HG03460 (cell line): ENCODE measurements around the gene SLC25A21.

ENCODE experiments used
- ATAC-seq: cut with Tn5 transposase; IDR thresholded peaks from one replicate; pipeline ENCODE4 v1.9.1; 2021; ENCODE audit not compliant: unreplicated experiment

SLC25A21 gene

DNA sequence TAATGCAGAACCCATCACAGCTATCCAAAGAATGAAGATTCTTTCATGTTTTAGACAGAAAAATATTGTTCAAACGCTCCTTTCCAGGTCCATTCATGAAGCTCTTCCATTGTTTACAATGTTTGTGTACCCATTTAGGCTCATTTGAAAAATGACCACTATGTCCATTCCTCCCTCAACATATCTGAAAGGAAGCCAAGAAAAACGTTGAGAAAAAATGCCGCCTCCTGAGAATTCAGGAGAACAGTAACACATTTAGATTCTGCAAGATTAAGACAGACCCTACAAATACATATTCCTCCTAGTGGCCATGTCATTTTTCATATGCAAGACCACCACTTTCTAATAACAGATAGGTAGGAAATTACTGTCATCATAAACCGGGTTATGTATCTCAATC, 124.4 kb downstream of the SLC25A21 start:
- ATAC-seq = no peak

DNA sequence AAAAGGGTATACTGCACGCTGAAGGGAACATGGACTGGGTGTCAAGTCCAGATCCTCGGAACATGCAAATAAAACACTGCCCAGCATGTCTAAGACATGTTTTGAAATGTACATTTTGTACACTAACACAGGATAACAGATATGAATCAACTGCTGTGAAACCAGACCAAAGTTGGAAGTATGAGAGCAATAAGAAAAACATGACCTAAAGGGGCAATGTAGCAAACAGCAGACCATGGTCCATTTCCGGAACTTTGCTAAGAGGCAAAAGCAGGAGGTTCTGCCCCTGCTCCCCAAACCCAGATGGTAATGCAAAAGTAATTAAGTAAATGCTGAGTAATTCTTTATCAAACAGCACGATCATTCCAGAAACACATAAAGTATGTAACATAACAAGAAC, 125.2 kb downstream of the SLC25A21 start:
- no peak for ATAC-seq

DNA sequence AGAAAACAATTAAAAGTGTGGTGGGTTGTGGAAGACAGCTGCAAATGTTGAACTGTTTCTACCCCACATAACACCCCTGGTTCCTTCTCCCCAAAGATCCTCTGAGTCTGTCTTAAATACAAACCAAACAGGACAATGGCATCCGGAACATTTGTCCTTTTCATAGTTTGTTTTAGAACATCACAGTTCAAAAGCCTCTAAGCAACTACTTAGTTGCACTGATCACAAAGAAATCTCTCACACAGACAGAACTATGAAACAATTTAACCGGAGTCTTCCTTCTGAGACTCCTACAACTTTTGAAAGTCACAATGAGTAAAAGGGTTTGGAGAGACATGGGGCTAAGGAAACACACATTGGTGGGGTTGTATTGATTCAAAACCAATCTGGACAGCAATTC, 125.6 kb downstream of the SLC25A21 start:
- no peak for ATAC-seq

DNA sequence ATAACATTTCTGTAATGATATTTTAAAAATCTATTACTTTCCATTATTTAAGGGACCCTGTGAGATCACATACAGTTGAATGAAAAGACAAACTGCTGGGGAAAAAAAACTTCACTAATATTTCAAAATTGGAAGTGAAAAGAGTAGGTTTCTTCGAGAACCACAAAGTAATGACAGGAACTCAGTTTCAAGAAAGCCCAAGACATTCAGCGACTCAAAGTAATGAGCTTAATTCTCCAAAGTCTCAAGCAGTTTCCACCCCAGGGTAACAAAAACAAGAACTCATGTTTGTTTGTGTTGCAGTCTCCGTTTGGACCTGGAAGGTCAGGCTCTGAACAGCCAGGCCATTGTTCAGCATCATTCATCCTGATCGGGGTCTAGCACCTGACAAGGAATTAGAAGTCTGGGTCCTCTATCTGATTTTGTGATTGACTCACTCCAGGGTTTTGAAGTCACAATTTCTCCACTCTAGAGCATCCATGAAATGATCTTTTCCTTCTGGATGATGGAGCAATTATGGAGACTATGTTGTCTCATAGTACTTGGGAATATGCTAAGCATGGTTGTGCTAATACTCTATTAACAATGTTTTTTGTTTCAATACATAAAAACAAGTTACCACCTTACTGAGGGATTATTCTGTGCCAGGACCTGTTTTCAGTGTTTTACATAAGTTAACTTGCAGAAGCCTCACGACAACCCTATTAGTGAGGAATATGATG, 126.9 kb downstream of the SLC25A21 start:
- no peak for ATAC-seq

DNA sequence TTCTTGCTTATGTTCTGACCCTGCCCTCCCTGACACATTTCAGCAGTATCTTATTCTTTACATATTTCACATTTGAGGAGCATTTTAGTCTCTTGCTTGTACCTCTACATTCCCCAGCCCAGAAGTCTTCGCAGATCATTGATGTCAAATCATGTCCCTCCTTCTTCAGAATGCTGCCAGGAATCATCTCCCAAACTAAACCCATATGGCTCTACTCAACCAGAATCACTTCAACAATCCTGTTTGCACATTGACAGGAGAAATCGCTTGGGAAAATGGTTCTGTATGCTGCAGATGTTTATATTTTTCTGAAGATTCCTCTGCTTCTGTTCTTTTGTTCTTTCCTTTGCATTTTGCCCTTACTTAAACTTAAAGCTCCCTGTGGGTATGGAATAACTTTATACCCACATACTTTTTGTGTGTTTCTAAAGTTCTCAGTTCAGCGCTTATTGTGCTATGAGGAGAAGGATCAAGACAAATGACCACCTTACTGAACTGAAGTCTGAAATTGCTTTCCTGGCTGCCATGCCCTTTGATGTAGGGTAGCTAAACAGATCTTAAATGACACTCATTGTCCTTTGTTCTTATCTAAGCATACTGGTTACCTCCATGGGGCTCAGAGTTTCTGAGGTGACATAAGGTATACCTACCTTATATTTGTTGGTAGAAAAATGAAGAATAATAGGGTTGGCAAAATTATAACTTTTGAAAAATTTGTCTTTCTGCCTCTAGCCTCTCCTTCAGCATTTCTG, 134.6 kb downstream of the SLC25A21 start:
- no peak for ATAC-seq

DNA sequence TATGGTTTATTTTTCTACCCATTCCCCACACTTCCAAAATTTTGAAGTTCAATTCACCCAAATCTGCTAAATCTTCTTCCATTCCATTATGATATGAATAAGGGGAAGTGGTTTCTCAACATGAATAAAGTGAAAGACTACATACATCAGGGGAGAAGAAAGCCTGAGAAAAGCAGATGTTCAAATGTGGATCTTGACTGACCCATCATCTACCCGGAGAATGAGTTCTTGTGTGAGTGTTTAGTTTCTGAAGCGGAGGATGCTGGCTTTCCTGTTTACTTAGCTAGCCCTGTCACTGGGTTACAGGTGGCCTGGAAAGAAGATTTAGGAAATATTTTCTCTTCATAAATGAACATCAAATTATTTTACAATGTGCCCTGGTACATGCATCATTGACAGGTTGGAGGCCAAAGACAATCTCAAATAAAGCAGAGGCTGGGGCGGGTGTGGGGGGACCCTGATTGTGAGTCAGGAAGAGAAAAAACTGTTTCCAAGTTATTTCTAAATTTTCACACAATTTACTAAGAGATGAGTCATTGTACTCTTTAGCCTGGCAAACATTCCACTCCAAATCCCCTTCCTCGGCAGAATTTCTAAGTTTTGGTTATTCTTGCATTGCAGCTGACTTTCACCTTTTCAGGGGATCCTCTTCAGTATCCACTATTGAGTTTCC, 135.6 kb downstream of the SLC25A21 start:
- ATAC-seq = no peak

DNA sequence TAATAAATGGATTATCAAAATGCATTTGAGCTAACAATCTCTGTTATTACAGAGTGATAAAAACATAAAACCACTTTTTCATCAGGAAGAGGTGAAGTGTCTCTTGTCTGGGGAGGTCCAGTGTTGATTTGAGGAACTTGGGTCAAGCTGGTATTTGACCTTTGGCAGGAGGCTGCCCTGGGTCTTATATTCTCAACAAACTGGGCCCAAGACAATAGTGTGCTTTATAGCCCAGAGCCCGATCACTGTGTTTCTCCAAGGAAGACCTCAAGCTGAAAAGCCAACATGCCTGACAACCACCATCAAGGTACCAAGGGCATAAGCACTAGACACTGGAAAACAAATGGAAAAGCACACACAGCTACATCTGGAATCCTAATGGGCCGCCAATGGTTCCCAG, 137.0 kb downstream of the SLC25A21 start:
- no peak for ATAC-seq

DNA sequence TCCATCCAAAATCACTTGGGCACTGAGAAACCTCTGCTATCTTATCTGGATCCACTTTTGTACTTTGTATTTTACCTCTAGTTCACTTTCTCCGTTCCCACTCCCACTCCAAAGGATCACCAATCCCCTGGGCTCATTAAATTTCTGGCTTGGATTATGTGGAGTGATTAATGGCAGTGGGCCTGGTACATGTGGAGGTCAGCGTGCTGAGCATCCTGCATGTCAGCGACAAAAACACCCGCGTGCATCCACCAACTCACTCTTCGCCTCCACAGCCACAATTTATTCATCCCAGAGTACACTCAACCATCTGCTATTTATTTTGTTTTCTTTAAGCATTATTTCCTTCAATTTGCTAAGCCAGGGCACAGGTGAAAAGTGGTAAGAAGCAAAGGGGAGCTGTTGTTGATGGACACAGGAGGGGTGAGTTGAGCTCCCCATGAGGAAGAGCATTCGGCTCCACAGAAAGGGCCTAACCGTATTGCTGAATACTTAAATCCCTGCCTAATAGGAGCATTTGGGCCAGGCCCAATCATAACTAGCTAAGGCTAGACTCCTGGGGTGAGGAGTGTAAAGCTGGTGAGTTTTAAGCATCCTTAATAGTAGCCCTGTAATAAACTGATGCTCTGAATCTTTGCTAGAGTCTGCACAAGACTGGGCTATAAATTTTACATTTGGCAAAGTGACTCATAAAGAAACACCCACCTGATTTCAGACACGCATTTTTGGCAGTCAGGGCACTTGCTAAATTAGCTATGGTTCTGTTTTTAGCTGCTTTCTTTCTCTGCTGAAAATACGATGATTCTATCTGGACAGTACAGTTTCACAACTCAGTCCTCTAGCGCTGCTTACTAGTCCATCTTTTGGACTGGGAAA, 137.8 kb downstream of the SLC25A21 start:
- ATAC-seq = no peak

DNA sequence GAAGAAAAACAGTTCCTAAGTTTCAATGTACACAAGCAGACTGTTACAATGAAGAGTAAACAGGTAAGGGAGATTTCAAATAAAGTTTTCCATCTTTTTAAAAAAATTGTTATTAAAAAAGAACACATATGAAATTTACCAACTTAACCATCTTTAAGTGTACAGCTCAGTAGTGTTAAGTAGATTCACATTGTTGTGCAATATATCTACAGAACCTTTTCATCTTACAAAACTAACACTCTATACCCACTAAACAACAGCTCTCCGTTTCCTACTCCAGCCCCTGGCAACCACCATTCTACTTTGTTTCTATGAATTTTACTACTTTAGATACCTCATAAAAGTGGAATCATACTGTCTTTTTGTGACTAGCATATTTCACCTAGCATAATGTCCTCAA, 139.5 kb downstream of the SLC25A21 start:
- no peak for ATAC-seq

DNA sequence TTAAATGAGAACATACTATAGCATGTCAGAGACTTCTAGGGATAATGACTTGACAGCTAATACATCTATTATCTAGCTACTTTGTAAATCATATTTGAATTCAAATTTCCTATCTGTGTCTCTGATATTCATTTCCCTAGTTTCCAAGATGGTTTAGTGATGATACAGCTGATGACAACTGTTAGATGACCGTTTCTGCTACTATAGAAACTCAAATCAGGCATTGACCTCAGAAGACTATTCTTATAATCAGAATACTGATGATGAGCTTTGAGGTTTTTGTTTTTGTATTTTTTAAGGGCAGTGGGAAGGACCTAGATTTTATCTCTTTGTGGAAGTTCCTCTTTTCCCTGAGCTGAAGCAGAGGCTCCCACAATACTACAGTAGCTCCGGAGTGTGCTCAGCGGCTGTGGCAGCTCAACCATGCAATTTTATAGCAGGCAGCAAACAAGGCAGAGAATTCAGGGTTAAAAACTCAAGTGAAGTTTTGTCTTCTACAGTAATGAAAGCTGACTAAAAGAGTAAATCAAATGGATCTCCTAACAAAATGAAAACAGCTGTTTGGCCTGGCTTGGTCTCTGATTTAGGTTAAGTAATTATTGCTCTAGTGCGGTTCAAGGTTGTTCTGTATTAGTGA, 145.1 kb downstream of the SLC25A21 start:
- no peak for ATAC-seq

DNA sequence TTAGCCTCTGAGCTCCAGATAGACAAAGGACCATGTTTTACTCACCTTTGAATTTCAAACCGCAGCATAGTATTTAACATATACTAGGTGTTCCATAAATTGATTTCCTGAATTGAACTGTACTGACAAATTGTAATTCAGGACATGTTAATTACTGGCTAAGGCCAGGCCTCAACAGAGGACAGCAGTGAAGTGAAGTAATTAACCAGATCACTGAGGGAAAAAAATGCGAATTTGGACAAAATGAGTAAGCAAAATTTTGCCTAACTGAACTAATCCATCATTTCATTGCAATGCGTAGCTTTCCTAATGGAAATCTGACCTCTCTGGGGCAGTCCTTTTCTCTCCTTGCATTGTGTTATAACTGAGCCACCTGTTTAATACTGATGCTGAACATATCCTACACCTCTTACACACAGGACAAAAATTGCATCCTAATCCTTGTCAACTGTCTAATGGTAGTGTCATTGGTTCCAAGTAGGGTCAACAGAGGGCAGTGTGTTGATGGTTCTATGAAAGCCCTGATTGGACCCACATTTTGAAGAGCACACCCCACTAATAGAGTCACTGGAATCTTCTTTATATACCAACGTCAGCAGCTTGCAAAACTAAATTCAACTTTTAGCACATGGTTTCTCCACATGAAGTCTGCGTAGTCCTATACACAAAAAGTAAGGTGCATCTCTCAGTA, 148.4 kb downstream of the SLC25A21 start:
- no peak for ATAC-seq

DNA sequence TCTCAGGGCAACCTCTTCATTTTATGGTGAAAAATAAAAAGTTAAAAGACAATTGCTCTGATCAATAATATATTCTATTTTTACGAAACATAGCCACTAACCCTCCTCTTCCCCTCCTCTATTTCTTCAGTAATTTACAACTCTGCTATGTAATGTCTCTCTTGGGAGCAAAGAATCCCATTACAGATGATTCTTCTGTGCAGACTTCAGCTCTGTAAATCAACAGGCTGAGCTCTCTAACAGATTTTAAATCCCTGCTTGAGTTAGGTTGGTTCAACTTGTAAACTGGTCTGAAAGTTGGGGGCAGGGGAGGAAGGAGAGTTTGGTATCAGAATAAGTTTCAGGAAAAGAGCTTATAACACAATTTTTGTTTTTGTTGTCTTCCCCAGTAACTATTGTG, 151.0 kb downstream of the SLC25A21 start:
- no peak for ATAC-seq

DNA sequence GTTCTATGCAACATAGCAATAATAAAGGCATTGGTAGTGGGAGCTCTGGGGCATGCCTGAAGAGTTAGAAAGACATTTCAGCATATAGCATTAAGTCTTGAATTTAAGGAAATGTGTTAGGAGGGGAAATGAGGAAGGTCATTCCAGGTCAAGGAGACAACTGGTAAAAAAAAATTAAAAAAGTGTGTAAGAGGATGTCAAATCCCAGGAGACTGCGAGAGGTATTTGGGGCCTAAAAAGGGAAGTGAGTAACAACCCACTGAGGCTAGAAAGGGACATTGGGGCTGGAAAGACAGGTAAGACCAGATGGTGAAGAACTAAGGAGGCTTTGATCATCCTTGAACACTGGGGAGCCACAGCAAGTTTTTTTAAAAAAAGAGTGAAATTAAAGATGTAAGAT, 152.9 kb downstream of the SLC25A21 start:
- no peak for ATAC-seq

DNA sequence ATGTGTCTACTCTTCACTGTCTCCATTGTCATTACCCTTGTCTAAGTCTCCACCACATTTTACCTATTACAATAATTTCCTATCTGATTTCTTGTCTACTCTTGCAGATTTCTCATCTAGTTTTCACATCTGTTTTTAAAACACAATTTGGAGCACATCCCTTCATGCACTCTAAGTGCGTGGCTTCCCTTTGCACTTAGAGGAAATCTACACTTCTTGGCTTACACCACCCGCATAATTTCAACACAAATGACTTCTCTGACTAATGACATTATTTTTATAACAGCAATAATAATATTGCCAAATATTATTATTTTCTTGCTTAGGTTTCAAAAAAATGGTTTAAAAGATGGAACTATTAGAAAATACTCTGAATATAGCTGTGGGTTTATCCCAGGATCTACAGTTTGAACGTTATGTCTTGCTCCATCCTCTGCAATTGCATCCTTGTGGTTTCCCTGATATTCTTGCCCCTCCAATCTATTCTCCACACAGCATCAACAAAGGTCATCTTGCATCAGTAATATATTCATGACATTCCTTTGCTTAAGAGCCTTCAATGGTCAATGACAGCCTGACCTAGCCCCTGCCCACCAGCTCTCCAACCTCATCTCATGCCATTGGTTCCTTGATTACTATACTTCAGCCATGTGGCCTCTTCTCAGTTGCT, 153.7 kb downstream of the SLC25A21 start:
- no peak for ATAC-seq

DNA sequence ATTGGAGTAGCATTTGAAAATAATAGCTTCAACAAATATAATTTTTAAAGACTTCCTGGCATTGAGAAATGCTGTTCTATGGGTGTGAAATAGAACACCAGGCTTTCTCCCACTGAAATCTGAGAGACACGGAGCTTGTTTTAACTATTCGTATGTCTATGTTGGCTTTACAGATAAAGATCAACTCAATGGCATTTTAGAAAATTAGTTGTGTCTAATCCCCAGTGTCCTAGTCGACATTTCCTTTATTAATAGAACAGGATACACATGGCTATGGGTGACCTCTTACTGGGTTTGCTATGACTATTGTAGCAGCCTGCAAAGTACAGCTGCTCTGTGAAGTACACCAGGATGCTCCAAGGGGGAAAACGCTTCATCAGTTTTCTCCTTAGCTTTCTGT, 159.3 kb downstream of the SLC25A21 start:
- no peak for ATAC-seq

DNA sequence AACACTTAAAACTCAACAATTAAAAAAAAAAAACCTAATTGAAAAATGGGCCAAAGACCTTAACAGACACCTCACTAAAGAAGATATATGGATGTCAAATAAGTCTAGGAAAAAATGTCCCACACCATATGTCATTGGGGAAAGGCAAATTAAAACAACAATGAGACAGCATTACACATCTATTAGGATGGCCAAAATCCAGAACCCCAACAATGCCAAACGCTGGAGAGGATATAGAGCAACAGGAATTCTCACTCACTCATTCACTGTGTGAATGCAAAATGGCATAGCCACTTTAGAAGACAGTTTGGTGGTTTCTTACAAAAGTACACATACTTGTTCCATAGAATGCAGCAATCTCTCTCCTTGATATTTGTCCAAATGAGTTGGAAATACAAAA, 173.7 kb downstream of the SLC25A21 start:
- no peak for ATAC-seq

DNA sequence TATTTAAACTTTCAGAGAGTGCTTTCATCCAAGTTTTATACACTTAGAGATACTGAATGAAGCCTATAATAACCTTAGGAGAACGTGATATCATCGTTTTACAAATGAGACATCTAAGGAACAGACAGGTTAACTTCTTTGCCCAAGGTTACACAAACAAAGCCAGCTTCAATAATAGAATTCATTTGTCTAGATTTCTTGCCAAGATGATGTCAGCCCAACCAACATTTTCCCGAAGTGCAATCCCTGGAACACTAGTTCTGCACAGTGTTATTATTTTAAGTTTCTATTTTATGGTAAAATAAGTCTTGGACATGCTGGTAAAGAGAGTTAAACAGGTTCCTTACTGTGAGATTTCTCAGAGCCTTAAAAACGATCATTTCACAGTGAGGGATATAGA, 174.6 kb downstream of the SLC25A21 start:
- ATAC-seq = no peak

DNA sequence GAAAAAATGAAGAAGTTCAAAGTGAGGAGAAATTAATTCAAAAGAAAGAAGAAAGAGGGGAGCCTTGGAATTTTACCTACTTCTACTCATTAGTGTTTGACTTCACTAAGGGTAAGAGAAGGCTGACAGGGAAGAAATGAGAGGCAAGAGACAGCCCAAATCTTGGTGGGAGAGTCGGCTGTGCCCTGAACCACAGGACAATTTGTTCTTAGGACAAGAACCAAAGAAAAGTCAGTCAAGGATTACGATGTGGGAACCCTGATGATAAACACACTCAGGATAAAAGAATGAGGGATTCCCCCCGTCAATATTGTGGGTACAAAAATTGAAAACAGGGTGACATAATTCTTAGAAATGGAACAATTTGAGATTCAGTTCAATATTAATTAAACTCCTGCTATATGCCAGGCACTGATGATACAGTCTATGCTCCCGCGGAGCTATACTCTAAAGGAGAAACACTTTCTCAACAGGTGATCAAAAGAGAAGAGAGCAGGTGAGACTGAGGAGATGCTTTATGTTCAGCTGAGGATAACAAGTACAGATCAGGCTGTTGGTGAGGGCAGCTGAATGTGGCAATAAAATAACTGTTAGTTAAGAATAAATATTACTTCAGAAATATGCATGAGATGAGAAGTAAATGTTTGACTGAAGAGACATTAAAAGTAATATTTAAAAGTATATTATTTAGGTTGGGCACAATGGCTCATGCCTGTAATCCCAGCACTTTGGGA, 175.4 kb downstream of the SLC25A21 start:
- ATAC-seq = no peak
